HEK293 (cell line): Measurements from ENCODE around the gene HOXA11.

Experiments used
- CTCF ChIA-PET: fragments of 350-600 bp; formaldehyde crosslinking; extraction: SDS; loops from one replicate; lab custom pipeline; 2021; ENCODE audit warnings: antibody characterized with exemption; lab: Yijun Ruan, JAX
- POLR2A ChIA-PET: fragments of 300-600 bp; formaldehyde crosslinking; extraction: SDS; loops from one replicate; lab custom pipeline; 2020; ENCODE audit warnings: antibody characterized with exemption, inconsistent platforms; lab: Yijun Ruan, JAX
- H3K27ac ChIP-seq: fragments of 200-500 bp; sonication (Bioruptor generic); 2 replicates; pipeline ENCODE4 v1.5.1; 2014; ENCODE audit warnings: low read depth, low read length, control low read depth, inconsistent platforms; ENCODE audit errors: extremely low read depth
- H3K36me3 ChIP-seq, 2 experiments: fragments of 200-500 bp in 1 of 2; sonication (Bioruptor generic) in 1 of 2; 1 replicate in 1 of 2; 2 replicates in 1 of 2; pipeline ENCODE4 v1.5.1; 2014 to 2017; ENCODE audit warnings: inconsistent platforms in 2 of 2, low read length in 2 of 2; ENCODE audit not compliant: control insufficient read depth in 2 of 2, insufficient read depth in 1 of 2
- H3K4me1 ChIP-seq: fragments of 200-500 bp; sonication (Bioruptor generic); 2 replicates; pipeline ENCODE4 v1.5.1; 2014; ENCODE audit warnings: mild to moderate bottlenecking, low read length, inconsistent platforms; ENCODE audit not compliant: control insufficient read depth, insufficient read depth
- H3K4me3 ChIP-seq: 2 replicates; pipeline ENCODE4 v1.5.1; 2011; ENCODE audit warnings: low read depth, mild to moderate bottlenecking, control low read depth, low read length, moderate library complexity
- H3K9me3 ChIP-seq: fragments of 200-500 bp; sonication (Bioruptor generic); 2 replicates; pipeline ENCODE4 v1.5.1; 2014; ENCODE audit warnings: low read depth, low read length, inconsistent platforms; ENCODE audit not compliant: control insufficient read depth, insufficient read depth
- HOXC10 ChIP-seq: sonication (generic); formaldehyde crosslinking; IDR thresholded peaks from 2 replicates; pipeline ENCODE4 v1.8.1; 2023; ENCODE audit warnings: mild to moderate bottlenecking, missing genetic modification reagents
- PRDM10 ChIP-seq: fragments of 450-650 bp; formaldehyde crosslinking; IDR thresholded peaks from 2 replicates; pipeline ENCODE4 v1.5.1; 2016; ENCODE audit warnings: missing biosample characterization, missing genetic modification characterization
- SETDB1 ChIP-seq: IDR thresholded peaks from one replicate; pipeline ENCODE4 v1.6.1; 2017; ENCODE audit warnings: mild to moderate bottlenecking, low read length, moderate library complexity, mixed read lengths; ENCODE audit not compliant: insufficient read length
- ZBTB17 ChIP-seq: fragments of 450-650 bp; formaldehyde crosslinking; IDR thresholded peaks from 2 replicates; pipeline ENCODE4 v1.5.1; 2016; ENCODE audit warnings: missing biosample characterization, missing genetic modification characterization
- ZBTB48 ChIP-seq: fragments of 450-650 bp; formaldehyde crosslinking; IDR thresholded peaks from 2 replicates; pipeline ENCODE4 v1.5.1; 2016; ENCODE audit warnings: missing biosample characterization, missing genetic modification characterization
- ZFHX2 ChIP-seq: fragments of 450-650 bp; formaldehyde crosslinking; conservative IDR thresholded peaks from 2 replicates; pipeline ENCODE4 v1.5.1; 2016; ENCODE audit warnings: missing biosample characterization, missing genetic modification characterization
- ZNF157 ChIP-seq: fragments of 450-650 bp; formaldehyde crosslinking; IDR thresholded peaks from 2 replicates; pipeline ENCODE4 v1.5.1; 2016; ENCODE audit warnings: missing biosample characterization, missing genetic modification characterization
- ZNF335 ChIP-seq: fragments of 450-650 bp; formaldehyde crosslinking; conservative IDR thresholded peaks from 2 replicates; pipeline ENCODE4 v1.5.1; 2016; ENCODE audit warnings: missing biosample characterization, missing genetic modification characterization
- ZNF518A ChIP-seq: fragments of 450-650 bp; formaldehyde crosslinking; conservative IDR thresholded peaks from 2 replicates; pipeline ENCODE4 v1.5.1; 2016; ENCODE audit warnings: low read depth, missing biosample characterization, missing genetic modification characterization
- ZNF549 ChIP-seq: fragments of 450-650 bp; IDR thresholded peaks from 2 replicates; pipeline ENCODE4 v1.5.1; 2018; ENCODE audit warnings: missing biosample characterization, missing genetic modification characterization, mild to moderate bottlenecking, inconsistent platforms, moderate library complexity
- TF ChIP-seq, protein P1 (sequence below): fragments of 450-650 bp; formaldehyde crosslinking; IDR thresholded peaks from 2 replicates; pipeline ENCODE4 v1.5.1; 2016; ENCODE audit warnings: missing biosample characterization, missing genetic modification characterization
- TF ChIP-seq, protein P2 (sequence below): fragments of 450-650 bp; formaldehyde crosslinking; IDR thresholded peaks from 2 replicates; pipeline ENCODE4 v1.5.0; 2017; ENCODE audit warnings: missing biosample characterization, missing genetic modification characterization, borderline replicate concordance

The HOXA11 gene

GRCh38 chr7:27198871-27199801 lies 14.1 kb upstream of the HOXA11 start (continued):
- peak; percentile 82 for TF ChIP-seq ZNF335 (tag by site-specific recombination)
- no peak for TF ChIP-seq ZBTB17 (tag by site-specific recombination)
- no peak for TF ChIP-seq SETDB1

DNA sequence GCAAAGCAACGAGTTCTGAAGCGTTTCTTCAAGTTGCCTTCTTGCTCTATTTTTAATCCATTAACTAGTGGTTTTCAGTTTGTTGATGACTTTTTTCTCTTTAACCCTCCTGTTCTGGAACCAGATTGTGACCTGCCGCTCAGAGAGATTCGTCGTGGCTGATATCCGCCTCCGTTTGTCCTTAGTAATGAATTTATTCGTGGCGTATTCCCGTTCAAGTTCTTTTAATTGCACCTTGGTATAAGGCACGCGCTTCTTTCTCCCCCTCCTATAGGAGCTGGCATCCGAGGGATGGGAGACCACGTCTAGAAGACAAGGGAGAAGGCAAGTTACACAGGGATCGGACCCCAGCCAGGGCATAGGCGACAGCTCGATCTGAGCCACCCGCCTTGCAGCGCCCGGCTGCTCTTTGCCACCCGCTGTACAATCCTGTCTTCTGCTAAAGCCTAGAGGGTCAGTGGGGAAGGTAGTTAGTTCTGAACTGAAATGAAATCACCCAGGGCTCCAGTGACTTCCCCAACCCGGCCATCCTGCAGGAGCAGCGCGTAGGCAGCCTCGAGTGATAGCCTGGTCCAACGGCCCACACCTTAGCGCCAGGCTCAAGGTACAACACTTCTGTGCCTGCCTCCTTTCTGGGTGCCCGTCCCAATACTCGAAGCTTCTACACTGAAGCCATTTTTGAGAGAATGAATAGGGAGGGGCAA lies 13.3 kb upstream of the HOXA11 start:
- ChIA-PET CTCF (interaction anchor here (0.5 to 3.0 kb wide), 14 partner anchors 8 to 898 kb away, joined by 3 to 12 read pairs (median 4); no protein-coding TSS in a partner anchor), POLR2A (interaction anchor here (0.6 to 3.7 kb wide), 7 partner anchors 8 to 1270 kb away, joined by 3 to 36 read pairs (median 4); partner anchors contain the start of gene HOXA11)
- peak overlapping the region; percentile 89 for H3K4me3 ChIP-seq
- peak overlapping the region; percentile 92 for H3K27ac ChIP-seq
- peaks cover 8 to 10% of the 10 kb centered on the region in 2 experiments; a peak in 2 of 3 replicates for H3K36me3 ChIP-seq
- TF ChIP-seq PRDM10 (tag by site-specific recombination) (peak; percentile 74), HOXC10 (CRISPR knock-in tag) (no peak), ZFHX2 (tag by site-specific recombination) (0 out of 2 replicates have a peak, but pooled peaks have one; percentile 36), ZNF549 (tag by site-specific recombination) (no peak), ZNF157 (no peak), ZBTB48 (tag by site-specific recombination) (0 out of 2 replicates have a peak, but pooled peaks have one; percentile 35), ZNF518A (tag by site-specific recombination) (no peak)
- TF ChIP-seq, protein P1, sequence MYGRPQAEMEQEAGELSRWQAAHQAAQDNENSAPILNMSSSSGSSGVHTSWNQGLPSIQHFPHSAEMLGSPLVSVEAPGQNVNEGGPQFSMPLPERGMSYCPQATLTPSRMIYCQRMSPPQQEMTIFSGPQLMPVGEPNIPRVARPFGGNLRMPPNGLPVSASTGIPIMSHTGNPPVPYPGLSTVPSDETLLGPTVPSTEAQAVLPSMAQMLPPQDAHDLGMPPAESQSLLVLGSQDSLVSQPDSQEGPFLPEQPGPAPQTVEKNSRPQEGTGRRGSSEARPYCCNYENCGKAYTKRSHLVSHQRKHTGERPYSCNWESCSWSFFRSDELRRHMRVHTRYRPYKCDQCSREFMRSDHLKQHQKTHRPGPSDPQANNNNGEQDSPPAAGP (tag by site-specific recombination): no peak
- TF ChIP-seq, protein P2, sequence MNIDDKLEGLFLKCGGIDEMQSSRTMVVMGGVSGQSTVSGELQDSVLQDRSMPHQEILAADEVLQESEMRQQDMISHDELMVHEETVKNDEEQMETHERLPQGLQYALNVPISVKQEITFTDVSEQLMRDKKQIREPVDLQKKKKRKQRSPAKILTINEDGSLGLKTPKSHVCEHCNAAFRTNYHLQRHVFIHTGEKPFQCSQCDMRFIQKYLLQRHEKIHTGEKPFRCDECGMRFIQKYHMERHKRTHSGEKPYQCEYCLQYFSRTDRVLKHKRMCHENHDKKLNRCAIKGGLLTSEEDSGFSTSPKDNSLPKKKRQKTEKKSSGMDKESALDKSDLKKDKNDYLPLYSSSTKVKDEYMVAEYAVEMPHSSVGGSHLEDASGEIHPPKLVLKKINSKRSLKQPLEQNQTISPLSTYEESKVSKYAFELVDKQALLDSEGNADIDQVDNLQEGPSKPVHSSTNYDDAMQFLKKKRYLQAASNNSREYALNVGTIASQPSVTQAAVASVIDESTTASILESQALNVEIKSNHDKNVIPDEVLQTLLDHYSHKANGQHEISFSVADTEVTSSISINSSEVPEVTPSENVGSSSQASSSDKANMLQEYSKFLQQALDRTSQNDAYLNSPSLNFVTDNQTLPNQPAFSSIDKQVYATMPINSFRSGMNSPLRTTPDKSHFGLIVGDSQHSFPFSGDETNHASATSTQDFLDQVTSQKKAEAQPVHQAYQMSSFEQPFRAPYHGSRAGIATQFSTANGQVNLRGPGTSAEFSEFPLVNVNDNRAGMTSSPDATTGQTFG: no peak
- H3K9me3 ChIP-seq: no peaks in the 10 kb centered on the region
- H3K4me1 ChIP-seq: peaks cover 20% of the 10 kb centered on the region
